Ishikawa (cell line): ENCODE data around the gene LPAR1.

Experiments used
- CEBPB ChIP-seq: IDR thresholded peaks from 2 replicates; pipeline ENCODE4 v1.6.1; 2012
- CREB1 ChIP-seq: IDR thresholded peaks from 2 replicates; pipeline ENCODE4 v1.6.1; 2012; ENCODE audit warnings: low read depth
- EGR1 ChIP-seq: IDR thresholded peaks from 2 replicates; pipeline ENCODE4 v1.6.1; 2012
- EP300 ChIP-seq: IDR thresholded peaks from 2 replicates; pipeline ENCODE4 v1.6.1; 2012; ENCODE audit warnings: borderline replicate concordance
- FOXM1 ChIP-seq: IDR thresholded peaks from 2 replicates; pipeline ENCODE4 v1.6.1; 2012; ENCODE audit warnings: low read depth, borderline replicate concordance
- MAX ChIP-seq: IDR thresholded peaks from 2 replicates; pipeline ENCODE4 v1.6.1; 2012
- NFIC ChIP-seq: IDR thresholded peaks from 2 replicates; pipeline ENCODE4 v1.6.1; 2012
- RAD21 ChIP-seq: IDR thresholded peaks from 2 replicates; pipeline ENCODE4 v1.6.1; 2012; ENCODE audit warnings: low read depth
- REST ChIP-seq: IDR thresholded peaks from 2 replicates; pipeline ENCODE4 v1.6.1; 2012; ENCODE audit warnings: low read depth, mild to moderate bottlenecking
- TAF1 ChIP-seq: IDR thresholded peaks from 2 replicates; pipeline ENCODE4 v1.6.1; 2012; ENCODE audit warnings: low read depth, mild to moderate bottlenecking
- TCF12 ChIP-seq: IDR thresholded peaks from 2 replicates; pipeline ENCODE4 v1.6.1; 2012; ENCODE audit warnings: low read depth
- TEAD4 ChIP-seq: IDR thresholded peaks from 2 replicates; pipeline ENCODE4 v1.6.1; 2012
- USF1 ChIP-seq: IDR thresholded peaks from 2 replicates; pipeline ENCODE4 v1.6.1; 2012
- YY1 ChIP-seq: IDR thresholded peaks from 2 replicates; pipeline ENCODE4 v1.6.1; 2012; ENCODE audit warnings: low read depth
- ZBTB7A ChIP-seq: IDR thresholded peaks from 2 replicates; pipeline ENCODE4 v1.6.1; 2012; ENCODE audit warnings: low read depth

Gene LPAR1

GRCh38 chr9:110835404-110835803, 202.9 kb downstream of the LPAR1 start:
- peak; percentile 76 for TF ChIP-seq TEAD4
- TF ChIP-seq EP300, result no peak
- TF ChIP-seq ZBTB7A, result no peak

GRCh38 chr9:110832926-110833325, 205.3 kb downstream of the LPAR1 start:
- no peak for TF ChIP-seq EP300
- TF ChIP-seq MAX, result no peak
- TF ChIP-seq USF1, result no peak
- no peak for TF ChIP-seq FOXM1
- TF ChIP-seq TEAD4, result no peak
- TF ChIP-seq YY1, result no peak
- no peak for TF ChIP-seq TCF12
- TF ChIP-seq CEBPB, result no peak
- no peak for TF ChIP-seq TAF1
- TF ChIP-seq REST, result no peak
- TF ChIP-seq CREB1, result no peak

- TF ChIP-seq FOXM1 (no peak), TCF12 (no peak), REST (no peak), MAX (no peak), EGR1 (no peak), ZBTB7A (no peak), TEAD4 (no peak), NFIC (no peak), USF1 (no peak), TAF1 (no peak), EP300 (no peak)
Measured at GRCh38 chr9:110830495-110830894, 207.8 kb downstream of the LPAR1 start.

- TF ChIP-seq CEBPB (no peak), REST (peak; percentile 66), RAD21 (no peak), YY1 (no peak)
Measured at GRCh38 chr9:110828264-110828663, 210.0 kb downstream of the LPAR1 start.

- no peak for TF ChIP-seq TAF1
- TF ChIP-seq CEBPB, result no peak
Measured at GRCh38 chr9:110825950-110826349, 212.3 kb downstream of the LPAR1 start.
